ENCODE results near the gene CYP27B1.

The CYP27B1 gene, protein sequence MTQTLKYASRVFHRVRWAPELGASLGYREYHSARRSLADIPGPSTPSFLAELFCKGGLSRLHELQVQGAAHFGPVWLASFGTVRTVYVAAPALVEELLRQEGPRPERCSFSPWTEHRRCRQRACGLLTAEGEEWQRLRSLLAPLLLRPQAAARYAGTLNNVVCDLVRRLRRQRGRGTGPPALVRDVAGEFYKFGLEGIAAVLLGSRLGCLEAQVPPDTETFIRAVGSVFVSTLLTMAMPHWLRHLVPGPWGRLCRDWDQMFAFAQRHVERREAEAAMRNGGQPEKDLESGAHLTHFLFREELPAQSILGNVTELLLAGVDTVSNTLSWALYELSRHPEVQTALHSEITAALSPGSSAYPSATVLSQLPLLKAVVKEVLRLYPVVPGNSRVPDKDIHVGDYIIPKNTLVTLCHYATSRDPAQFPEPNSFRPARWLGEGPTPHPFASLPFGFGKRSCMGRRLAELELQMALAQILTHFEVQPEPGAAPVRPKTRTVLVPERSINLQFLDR

DNA sequence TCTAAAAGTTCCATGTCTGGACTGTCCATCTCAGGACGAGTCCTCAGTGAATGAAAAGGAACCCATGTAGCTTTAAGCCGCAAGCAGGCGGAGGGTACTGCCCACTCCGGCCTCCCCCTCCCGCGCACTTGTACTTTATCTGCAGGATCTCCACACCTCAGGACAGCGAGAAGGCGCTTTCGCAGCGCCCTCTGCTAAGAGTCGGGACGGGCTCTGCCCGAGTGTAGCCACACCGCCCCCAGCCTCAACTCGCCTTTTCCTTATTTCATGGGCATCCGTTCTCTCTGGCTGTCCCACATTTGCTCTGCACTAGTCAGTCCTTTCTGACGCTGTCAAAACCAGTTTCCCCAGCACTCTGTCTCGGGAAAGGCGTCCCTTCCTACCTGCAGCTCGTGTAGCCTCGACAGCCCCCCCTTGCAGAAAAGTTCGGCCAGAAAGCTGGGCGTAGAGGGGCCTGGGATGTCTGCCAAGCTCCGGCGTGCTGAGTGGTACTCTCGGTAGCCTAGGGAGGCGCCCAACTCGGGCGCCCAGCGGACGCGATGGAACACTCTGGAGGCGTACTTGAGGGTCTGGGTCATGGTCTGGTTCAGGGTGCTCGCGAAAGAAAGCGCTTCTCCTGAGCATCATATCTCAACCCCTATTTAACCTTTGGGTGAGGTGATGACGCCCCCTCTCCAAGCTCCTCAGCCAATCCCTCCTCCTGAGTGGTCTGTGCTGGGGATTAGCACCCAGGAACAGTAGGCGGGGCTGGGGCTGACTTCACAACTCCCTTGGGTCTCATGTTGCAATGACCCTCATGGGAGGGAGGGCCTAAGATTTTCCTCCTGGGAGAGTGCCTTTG, at the start of gene CYP27B1:
CYP27B1 (minus strand) TSS at position 615 of the 841 bp plus-strand sequence; CDS start at position 578, 37 bp downstream.
- no peak for DNase-seq

DNA sequence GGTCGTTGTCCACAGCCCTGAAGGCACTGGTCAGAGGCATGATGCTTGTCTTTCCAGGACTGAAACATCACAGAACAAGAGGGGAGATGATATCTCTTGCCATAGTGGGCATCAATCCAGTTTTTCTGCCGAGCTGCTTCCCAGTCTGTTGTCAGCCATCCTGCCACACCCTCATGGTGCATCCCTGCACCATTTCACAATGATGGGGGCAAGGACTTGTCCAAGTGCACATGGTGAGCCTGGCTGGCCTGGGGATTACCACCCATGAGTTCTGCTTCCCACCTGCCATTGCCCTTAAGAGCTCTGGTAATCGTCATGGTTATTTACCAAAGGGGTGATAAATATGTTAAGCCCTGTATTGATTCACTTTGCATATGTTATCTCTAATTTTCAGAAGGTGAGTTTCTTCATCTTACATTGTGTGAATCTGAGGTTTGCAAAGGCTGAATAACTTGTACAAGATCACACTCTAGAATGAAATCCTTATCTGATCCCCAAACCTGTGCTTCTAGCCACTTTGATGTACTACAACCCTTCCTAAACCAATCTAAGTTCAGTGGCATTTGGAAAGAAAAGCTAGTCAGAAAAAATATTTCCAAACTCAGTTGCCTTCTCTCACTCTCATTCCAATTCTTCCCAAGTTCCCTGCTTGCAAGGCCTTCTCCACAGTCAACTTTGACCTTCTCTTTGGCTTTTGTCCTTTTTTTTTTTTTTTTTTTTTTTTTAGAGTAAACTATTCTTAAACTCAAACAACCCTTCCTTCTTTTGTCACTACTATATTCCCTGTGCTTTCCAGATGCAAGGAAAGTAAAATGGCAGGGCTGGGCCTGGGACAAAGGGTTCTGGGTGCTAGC, 49.4 kb upstream of the CYP27B1 start:
- DNase-seq: no peak

DNA sequence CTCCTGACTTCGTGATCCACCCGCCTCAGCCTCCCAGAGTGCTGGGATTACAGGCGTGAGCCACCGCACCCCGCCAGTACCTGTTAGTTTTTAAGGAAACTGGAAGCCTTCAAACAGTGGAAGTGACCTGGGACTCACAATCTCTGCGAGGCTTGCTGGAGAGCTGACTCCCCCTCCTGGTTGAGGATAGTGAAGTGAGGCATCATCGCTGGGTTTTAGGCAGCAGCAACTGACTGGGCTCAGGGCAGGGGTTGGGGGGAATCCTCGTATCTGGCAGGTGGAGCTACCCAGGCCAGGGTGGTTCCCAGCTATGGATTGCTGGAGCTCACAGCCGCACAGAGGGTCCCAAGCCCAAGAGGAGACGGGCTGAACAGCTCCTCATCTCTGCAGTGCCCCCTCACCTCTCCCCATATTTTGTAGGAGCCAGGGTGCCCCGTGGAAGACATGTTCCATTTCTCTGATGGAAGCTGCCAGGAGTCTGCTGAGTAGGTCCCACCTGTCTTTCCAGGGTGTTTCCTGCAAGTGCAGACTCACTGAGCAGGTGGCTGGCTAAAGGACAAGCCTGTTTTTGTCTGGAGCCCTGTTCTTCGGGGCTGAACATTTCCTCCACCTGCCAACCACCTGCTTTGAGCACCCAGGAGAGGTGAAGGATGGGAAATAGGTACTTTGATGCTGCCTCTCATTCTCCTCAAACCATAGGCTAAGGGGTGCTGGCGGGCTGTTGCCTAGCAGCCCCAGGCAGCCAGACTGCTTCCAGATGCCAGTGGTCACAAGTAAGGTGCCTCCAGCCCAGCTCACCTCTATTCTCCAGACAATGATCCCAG, 48.5 kb upstream of the CYP27B1 start:
- no peak for DNase-seq

DNA sequence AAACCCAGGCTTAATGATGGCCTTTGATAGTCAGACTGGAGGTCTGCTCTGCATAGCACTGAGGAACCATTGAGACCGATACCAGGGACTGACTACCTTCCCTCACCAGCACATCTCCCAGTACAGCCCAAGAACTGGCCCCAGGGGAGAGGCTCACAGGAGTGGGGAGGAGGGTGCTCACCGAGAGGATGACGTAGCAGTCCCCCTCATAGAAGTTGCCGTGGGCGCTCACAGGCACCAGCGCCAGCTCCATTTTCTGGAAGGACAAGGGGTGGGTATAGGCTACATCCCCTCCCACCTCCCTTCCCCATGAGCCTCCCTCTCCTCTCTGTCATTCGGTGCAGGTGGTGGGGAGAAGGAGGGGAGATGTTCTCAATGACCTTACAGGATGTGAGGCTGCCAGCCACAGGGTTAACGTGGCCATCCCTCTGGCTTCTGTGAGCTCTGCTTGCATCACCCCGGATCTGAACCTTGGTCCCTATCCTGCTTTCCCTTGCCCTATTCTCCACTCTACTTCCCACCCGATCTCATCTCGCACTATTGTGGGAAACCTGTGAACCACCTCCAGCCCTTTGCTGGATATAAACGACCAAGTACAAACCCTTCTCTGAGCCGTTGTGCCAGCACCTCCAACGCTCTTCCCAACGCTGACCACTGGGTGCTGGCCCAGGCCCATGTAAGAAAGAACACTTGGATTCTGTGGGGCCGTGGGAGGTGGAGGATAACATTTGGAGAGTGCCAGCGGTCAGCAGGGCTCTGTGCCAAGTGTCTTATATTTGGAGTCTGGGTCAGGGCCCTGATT, 47.3 kb upstream of the CYP27B1 start:
- no peak for DNase-seq

DNA sequence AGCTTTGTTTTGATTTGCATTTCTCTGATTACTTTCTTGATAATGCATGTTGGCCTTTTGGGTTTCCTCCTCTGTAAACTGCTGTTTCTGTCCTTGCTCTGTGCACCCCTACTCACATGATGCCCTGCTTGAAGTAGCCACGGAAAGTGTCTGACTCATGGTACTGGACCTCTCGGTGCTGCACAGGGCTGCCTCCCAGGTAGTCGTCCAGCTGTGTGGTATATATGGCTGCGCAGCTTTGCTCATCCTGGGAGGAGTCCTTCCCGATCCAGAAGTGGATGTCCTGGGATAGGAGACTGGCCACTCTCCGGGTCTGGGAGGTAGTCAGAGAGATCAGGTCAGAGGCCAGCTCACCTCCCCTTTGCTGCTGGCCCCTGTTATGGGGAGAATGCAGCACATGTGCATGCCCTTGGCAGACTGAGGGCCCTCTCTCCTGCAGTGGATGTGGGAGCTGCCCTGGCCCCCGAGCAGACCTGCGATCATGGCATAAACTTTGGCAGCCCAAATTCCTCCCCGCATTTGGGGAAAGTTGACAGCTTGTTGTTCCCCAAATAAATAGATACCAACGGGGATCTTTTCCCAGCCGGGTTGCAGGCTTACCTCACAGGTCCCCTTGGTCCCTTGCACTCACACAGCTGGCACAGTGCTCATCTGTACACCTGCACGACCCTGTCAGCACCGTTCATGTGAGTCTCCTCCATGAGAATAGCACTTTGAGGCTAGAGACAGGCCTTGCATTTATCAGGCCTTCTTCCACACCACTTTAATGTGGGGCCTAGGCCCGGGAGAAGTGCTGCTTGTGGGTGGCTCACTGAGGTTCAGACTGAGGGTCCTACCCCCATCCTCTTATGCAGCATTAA, 46.5 kb upstream of the CYP27B1 start:
- DNase-seq: no peak

DNA sequence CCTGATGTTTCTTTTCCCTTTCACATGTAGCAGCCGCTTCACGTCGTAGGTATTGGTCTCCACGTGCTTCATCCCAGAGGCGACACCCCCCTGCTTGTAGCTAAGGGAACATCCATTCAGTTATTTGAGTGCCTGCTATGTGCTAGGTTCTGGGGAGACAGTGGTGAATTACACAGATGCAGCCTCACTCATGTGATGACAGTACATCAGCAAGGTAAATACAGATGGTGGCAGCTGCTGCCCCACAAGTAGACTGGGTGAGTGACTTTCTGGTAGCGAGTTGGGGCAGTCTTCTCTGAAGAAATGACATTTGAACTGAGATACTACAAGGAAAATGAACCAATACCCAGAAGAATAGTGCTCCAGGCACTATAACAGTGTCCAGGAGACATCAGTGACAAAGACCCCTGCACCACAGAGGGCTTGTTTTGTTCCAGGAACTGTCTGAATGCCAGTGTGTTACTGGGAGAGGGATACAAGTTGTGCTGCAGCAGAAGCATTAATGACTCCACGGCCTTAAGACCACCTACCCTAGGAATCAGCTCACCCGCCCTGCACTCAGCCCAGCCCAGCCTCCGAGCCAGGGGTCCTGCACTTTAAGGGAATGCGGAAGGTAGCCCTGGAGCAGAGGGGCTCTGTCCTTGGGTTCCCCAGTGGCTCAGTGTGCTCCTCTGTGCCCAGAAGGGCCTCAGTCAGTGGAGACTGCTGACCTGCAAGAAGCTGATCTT, 44.3 kb upstream of the CYP27B1 start:
- no peak for DNase-seq

DNA sequence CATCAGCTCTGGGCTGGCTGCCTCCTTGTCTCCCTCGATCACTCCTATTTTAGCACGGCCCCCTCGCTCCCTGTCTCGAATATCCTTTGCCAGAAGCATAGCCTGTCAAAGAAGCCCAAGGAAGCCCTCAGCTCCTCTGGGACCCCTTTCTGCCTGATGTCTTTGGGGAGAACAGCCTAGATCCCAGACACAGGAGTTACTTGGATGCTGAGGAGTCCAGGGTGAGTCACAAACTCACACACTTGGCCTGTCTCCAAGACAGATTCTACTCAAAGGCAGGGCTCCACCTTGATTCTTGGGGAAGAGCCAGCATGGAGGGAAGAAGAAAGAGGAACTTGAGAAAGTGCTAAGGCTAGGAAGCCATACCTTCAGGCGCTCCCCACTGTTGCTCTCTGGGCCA, 43.6 kb upstream of the CYP27B1 start:
- no peak for DNase-seq

DNA sequence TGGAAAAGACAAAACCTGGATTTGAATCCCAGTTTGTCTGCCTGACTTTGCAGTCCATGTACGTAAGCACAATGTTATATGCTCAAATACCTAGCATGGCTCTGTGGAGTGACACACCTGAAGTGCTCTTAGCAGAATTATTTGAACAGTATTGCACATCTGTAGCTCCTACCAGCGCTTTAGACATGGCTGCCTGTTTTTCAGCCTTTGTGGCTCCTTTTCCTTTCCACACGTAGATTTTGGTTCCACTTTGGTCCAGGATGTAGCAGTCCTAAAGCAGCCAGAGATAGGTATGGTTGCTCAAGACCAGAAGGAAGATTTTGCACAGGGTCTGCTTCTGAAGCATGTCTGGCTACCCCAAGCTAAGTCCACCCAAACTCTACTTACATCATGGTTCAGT, 42.5 kb upstream of the CYP27B1 start:
- DNase-seq: no peak

DNA sequence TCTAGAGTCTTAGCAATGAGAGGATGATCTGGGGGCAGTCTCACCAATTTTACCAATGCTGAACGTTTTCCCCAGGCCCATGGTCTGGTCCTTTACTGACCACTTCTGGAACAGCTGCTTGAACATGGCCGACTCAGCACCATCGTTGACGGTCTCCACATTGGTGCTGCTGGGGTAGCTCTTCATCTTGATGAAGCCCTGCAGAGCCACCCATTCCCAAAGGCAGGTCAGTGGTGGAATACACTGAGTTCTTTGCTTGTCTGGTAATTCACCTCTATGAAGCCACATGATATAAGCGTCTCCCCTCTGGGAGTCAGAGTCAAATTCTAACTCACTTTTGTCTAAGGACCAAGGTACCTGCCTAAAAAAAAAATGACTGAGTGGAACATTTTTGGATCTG, 41.5 kb upstream of the CYP27B1 start:
- no peak for DNase-seq

DNA sequence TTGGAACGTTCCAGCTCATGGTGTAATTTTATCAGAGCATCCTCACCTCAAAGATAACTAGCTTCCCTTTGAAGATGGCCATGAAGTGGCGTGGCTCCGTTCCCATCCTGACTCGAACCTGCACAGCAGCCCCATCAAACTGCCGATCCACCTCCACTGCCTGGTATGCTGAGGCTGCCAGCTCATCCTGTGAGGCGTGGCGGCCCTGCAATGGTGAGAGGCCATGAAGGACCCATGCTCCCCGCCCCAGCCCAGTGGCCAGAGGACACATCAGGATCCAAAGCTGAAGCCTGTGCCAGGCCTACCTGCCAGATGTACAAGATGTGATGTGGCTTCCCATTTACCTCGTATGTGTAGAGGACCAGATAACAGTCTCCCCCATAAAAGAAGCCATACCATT, 40.4 kb upstream of the CYP27B1 start:
- no peak for DNase-seq

DNA sequence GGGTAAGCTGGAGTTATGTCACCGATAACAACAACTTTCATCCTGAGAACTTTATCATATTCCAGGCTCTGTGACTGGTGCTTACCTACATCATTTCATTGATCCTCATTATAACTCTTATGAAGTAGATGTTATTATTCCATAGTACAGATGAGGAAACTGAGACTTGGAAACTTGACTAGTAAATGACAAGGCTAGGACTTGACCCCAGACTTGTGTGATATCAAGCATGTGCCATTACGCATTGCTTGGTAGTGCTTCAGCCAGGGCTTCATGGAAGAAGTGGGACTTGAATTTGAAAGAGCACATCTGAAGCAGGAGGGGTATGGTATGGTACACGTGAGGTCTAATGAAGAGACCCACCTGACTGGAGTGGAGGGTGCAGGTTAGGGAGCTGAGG, 39.8 kb upstream of the CYP27B1 start:
- DNase-seq: no peak

DNA sequence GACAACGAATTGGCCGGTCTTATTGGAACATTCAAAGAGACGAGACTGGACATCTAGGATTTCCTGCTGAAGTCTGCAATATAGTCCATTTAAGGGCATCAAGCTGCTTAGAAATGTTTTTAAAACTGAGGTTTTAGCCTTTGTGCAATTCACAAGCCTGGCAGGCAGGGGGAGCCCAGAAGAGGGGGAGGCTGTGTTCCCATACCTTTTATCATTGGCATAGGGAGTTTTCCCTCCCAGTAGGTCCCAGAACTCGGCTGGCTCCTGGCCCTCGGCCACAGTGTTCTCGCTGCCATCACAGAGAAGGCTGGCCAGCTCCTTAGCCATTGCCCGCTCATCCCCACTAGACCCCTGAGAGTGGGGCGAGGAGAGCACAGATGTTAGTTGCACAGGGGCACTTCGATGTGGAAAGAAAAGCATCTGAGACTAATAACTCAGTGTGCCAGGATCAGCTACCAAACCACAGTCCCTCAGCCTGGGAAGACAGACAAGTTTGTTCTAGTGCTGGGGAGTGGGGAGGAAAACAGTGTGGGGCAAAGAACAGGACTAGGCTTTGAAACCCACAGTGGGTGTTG, 36.5 kb upstream of the CYP27B1 start:
- peak; percentile 16 for DNase-seq

DNA sequence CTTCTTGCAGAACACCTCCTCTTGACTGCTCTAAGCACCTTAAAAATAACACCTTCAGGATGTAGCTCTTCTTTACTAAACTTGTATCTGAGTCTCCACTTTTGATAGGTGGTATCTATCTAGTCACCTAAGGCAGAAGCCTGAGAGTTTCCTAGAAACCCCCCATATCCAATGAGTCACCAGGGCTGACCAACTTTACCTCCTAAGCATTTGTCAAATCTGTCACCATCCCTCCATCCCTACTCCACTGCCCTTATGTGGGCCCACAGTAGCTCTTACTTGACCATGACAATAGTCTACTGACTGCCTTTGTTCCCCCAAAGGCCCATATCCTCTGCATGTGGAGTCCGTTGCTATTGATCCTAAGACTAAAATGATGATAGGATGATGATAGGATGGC, 35.7 kb upstream of the CYP27B1 start:
- no peak for DNase-seq

DNA sequence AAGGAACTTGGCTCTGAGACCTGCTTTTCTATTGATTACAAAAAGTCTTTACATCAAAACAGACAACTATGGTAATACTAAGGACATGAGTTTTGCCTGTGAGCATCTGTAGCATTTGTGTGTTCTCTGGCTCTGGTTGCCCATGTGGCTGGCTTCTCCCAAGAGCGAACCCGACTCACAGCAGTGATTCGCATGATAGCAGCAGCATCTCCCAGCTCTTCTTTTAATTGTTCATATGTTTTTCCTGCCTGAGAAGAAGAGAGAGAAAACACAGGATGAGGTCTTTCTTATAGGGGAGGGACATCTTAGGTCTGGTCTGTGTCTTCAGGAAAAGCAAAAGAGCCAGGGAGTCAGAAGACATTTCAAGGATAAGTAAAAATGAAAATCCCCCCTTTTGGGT, 34.1 kb upstream of the CYP27B1 start:
- DNase-seq: no peak

DNA sequence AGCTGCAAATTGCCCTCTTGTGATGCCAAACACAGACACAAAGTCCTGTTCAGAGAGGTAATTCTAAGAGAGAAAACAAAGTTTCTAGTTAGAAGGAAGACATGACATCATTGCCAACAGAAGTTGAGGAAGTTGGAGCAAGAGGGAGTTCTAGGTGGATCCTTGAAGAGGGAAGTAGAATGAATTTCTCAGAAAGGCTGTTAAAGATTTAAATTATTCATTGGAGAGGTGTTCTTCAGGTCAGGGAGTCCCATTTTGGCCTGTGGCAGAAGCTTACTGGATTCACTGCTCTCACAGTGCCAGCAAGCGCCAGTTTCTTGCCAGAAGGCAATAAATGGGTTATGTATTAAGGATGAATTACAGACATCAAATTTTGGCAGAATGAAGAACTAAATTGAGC, 31.1 kb upstream of the CYP27B1 start:
- DNase-seq: no peak

DNA sequence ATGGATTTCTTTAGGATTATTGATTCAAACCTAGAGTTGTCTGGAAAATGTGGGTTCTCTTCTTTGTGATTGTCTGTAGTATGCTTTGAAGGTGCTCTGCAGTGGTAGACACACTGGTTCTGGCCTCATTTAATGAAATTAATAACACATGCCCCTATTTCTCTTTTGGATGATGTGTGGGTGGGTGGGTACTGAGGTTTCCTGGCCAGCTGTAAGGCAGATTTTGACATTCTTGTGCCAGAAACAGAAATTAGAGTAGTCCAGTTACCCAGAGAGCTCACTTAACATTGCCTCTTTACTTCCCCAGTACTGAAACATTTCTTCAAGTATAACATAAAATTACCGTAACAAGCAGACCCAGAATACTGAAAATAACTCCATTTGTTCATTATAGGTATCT, 30.1 kb upstream of the CYP27B1 start:
- no peak for DNase-seq

DNA sequence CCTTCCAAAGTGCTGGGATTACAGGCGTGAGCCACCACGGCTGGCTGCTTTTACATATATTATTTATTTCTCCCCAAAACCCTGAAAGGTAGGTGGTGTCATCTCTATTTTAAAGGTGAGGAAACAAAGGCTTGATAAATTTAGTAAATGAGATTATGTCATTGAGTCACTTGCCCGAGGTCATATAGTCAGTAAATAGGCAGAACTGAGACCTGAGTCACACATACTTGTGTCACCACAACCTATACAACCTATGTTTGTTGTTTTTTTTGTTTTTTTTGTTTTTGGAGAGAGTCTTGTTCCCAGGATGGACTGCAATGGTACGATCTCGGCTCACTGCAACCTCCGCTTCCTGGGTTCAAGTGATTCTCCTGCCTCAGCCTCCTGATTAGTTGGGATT, 28.5 kb upstream of the CYP27B1 start:
- DNase-seq: no peak

DNA sequence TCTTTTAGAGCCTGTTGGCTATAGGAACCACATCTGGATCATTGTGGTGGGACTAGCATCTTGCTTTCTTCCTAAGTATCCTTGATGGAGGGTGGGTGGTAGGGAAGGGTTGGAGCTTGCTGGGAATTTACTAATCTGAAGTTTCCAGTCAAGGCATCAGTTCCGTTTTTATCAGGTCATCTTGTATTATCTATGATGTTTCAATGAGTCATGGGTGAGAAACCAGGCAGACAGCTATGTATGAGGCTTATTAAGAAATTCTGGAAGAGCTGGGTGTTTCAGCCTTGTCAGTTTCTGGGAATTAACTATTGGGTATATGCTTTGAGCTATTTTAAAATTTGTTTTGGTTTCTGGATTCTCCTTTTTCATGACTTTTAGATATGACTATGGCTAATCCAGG, 27.0 kb upstream of the CYP27B1 start:
- no peak for DNase-seq

DNA sequence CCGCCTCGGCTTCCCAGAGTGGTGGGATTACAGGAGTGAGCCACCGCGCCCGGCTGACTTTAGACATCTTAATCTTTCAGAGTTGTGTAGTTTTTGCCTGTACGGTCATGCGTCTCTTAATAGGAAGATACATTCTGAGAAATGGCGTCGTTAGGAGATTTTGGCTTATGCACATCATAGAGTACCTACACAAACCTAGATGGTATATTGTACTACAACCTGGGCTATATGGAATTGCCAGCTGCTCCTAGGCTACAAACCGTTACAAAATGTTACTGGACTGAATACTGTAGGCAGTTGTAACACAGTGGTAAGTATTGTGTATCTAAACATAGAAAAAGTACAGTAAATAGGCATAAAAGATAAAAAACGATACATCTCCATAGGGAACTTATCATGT, 17.0 kb upstream of the CYP27B1 start:
- no peak for DNase-seq

Data from DMS 273 treated with DMSO at 0.1 percent for 48 hours (cell line).